HPDE6-E6E7 (cell line): ENCODE data around the gene D2HGDH.

ENCODE experiments used
- DNase-seq: peaks from one replicate; pipeline ENCODE4 v3.0.0; 2011; ENCODE audit warnings: missing footprints; ENCODE audit errors: extremely low spot score

D2HGDH gene

GRCh38 chr2:241734467-241735208, at the start of gene D2HGDH:
Gene D2HGDH (plus strand): TSS chr2:241734630. CDS start chr2:241735225, 595 bp downstream.
- DNase-seq, result peak; percentile 72

GRCh38 chr2:241686324-241686649, 48.1 kb upstream of the D2HGDH start:
- no peak for DNase-seq

- DNase-seq, result peak; percentile 98
Observed at GRCh38 chr2:241686650-241687425, 47.6 kb upstream of the D2HGDH start, which contains the start of gene DTYMK. Gene DTYMK (minus strand): TSS chr2:241686815. CDS start chr2:241686783, 32 bp downstream.

DNA sequence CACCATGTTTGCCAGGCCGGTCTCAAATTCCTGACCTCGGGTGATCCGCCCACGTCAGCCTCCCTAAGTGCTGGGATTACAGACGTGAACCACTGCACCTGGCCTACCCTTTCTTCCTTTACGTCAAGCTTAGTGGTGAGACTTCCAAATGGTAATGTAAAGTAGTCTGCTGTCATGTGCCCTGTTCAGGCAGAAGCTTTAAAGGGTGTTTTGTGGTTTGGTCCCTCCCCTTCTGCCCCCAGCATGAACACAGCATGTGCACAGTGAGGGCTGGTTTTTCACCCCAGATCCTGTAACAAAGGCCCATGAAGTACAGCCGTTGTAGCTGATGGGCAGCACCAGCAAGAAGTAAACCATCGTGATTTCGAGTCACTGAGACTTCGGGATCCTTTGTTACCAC, 45.1 kb upstream of the D2HGDH start:
- DNase-seq, result no peak

- no peak for DNase-seq
Observed at GRCh38 chr2:241690202-241690717, 44.2 kb upstream of the D2HGDH start.

- DNase-seq, result no peak
Observed at GRCh38 chr2:241692448-241692847, 42.0 kb upstream of the D2HGDH start.

DNA sequence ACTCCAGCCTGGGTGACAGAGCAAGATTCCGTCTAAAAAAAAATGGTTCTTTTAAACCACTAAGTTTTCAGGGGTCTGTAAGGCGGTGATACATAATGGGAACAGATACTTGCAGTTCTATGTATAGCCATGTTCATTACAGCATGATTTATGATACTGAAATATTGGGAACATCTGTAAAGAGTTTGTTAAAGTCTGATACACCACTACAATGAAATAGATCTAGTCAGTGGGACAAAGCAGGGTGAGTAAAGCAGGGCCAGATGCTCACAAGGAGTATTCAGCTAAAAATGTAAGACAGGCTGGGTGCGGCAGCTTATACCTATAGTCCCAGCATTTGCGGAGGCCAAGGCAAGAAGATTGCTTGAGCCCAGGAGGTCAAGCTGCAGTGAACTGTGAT, 38.8 kb upstream of the D2HGDH start:
- DNase-seq, result no peak

DNA sequence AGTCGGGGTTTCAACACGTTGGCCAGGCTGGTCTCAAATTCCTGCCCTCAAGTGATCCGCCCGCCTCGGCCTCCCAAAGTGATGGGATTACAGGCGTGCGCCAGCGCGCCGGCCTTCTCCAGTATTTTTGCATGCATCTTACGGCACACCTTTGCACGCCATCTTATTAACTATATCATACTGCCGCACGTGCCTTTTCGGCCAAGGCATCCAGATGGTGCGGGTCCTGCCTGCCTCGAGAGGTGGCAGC, 33.4 kb upstream of the D2HGDH start:
- no peak for DNase-seq

DNA sequence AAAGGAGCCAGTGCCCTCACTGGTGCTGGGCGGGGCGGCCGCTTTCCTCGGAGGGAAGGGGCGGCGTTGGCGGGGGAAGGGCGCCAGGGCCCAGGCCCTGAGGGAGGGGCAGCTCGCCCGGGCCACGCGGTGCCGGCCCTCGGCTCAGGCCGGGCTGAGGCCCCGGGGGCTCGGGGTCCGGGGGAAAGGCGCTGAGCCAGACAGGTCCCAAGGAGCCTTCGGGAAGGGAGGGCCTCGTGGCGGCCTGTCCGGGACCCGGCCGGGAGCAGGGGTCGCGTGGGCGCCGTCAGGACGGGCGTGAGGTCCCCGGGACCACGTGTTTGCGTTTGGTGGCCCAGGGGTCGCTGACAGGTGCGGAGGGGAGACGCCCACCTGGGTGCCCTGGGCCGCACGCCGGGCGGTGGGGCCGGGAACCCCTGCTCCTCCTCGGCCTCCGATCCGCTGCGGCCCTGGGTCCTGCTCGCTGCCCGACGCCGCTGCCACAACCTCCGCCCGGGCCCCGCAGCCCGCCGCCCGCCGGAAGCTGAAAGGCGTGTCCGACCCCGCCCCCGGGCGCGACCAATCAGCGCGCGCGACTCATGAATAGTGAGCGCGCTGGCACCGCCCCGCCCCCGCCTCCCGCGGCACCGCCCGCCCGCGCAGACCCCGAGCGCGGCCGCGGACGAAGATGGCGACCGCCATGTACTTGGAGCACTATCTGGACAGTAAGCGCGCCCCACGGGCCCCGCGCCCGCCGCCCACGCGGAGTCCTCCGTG, 32.9 kb upstream of the D2HGDH start, which contains the start of gene ING5:
Gene ING5 (plus strand): TSS at position 641 of the 756 bp plus-strand sequence. CDS start 27 bp downstream, at position 668.
- peak; percentile 85 for DNase-seq

DNA sequence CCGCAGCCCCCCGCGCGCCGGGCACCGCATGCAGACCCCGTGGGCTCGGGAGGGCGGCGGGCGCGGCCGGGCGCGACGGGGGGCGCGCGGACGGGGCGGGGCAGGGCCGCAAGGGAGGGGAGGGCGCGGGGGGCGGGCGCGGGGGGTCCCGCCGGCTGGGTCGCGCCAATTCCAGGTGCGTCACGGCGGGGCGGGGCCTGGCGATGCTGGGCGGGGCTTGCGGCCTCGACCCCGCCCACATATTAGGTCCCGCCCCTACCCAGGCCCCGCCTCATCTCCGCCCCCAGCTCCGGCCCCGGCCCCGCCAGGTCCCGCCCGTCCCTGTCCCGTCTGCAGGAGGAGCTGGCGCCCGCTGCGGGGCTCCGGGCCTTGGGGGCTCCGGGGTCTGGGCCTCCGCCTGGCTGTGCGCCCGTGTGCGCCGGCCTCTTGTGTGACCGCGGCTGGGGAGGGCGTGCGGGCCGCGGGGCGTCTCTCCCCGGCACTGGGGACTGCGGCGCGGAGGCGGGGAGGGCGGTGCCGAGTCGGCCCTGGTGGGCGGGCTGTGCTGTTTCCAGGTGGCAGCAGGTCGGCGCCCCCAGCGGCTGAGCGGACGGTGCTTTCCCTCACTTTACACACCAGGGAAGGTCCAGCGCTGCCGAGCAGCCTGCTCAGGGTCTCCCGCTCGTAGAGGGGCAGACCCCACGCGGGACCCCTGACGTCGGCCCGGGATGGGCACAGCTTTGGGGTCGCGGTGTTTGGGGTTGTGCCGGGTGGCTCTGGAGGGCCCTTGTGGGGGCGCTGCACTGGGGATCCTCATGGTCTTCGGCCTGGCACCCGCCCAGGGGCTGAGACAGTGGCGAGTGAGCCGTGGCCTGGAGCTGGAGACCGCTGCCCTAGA, 32.0 kb upstream of the D2HGDH start:
- peak; percentile 89 for DNase-seq

DNA sequence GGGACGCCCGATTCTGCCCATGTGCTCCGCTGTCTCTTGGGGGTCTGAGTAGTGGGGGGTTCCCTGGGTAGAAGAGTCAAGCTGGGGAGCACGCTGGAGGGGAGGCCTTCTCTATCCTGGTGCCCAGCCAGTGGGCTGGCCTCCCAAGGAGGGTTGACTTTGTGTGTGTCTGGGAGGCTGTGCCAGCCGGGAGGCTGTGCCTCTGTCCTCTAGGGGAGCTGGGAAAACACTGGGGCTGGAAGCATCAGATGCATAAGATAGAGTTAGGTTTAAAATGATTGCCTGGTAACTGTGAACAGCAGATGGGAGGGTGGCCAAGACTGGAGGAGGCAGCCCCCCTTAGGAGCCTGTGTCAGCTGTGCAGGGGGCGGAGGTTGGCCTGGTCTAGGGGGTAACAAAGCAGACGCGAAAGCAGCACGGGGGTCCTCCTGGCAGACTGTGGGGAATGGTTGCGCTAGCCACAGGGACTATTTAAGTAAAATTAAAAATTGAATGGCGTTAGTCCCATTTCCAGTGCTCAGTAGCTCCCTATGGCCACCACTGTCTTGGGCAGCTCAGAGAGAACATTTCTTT, 31.3 kb upstream of the D2HGDH start:
- no peak for DNase-seq

- DNase-seq, result no peak
Observed at GRCh38 chr2:241706537-241706936, 27.9 kb upstream of the D2HGDH start.

DNA sequence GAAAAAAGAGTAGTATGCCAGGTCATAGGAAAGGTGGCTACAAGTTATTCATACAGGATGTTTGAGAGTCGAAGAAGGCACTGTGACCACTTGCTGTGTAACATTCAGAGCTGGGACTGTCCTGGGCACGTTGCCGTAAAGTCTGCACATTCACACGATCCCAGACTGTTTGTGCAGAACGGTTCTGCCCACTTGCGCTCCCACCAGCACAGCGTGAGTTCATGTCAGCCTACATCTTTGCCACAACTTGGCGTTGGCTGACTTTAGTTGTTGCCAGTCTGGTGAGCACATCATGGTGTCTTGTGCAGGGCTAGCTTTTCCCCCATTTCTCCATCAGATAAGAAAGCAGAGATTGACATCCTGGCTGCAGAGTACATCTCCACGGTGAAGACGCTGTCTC, 25.6 kb upstream of the D2HGDH start:
- DNase-seq, result no peak

GRCh38 chr2:241719093-241719492, 15.3 kb upstream of the D2HGDH start:
- DNase-seq, result no peak

- DNase-seq, result no peak
Observed at GRCh38 chr2:241720099-241720498, 14.3 kb upstream of the D2HGDH start.

DNA sequence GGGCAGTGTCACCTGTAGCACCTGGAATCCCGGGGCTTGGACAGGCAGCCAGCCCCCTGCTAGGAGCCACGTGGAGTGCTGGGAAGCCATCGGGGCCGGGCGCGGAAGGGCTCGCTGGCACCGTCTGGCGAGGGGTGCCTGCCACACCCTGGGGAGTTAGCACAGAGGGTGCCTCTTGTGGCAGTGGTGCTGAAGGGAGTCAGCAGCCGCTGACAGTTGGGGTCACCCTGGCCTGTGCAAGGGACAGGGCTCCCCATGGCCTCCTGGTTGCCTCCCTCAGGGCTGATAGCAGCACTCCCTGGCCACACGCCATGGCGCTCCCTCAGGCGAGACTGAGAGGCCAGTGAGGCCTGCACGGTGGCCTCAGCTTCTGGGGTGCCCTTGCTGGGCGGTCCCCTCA, 13.9 kb upstream of the D2HGDH start:
- DNase-seq, result no peak

GRCh38 chr2:241721852-241722251, 12.6 kb upstream of the D2HGDH start:
- DNase-seq, result no peak

GRCh38 chr2:241722896-241723454, 11.5 kb upstream of the D2HGDH start:
- DNase-seq, result no peak

GRCh38 chr2:241724259-241724974, 10.0 kb upstream of the D2HGDH start:
- DNase-seq, result no peak
